GM18498 (cell line): ENCODE measurements around the gene FUT2.
"Not testable (repeated sequence)": the region's sequence is repeated elsewhere in the genome, so short reads cannot be mapped to it uniquely, and the experiment has no call there.

Experiments
- ATAC-seq: cut with Tn5 transposase; IDR thresholded peaks from one replicate; pipeline ENCODE4 v1.9.1; 2021; ENCODE audit warnings: mild to moderate bottlenecking, moderate library complexity; ENCODE audit not compliant: unreplicated experiment

Gene FUT2

GRCh38 chr19:48670699-48671445, 24.9 kb upstream of the FUT2 start:
- no peak for ATAC-seq

GRCh38 chr19:48671446-48671995, 24.2 kb upstream of the FUT2 start:
- ATAC-seq, result no peak

- no peak for ATAC-seq
Measured at GRCh38 chr19:48672994-48673393, 22.8 kb upstream of the FUT2 start, which contains the start of gene NTN5. NTN5 (minus strand) TSS chr19:48673017; CDS start chr19:48670986, 2,031 bp downstream.

- ATAC-seq, result no peak
Measured at GRCh38 chr19:48673436-48674100, 22.2 kb upstream of the FUT2 start.

- no peak for ATAC-seq
Measured at GRCh38 chr19:48674216-48674809, 21.5 kb upstream of the FUT2 start.

GRCh38 chr19:48674921-48675824, 20.6 kb upstream of the FUT2 start:
- ATAC-seq, result no peak

- no peak for ATAC-seq
Measured at GRCh38 chr19:48676487-48676886, 19.3 kb upstream of the FUT2 start.

- ATAC-seq, result no peak
Measured at GRCh38 chr19:48676887-48677286, 18.9 kb upstream of the FUT2 start.

GRCh38 chr19:48678201-48678600, 17.6 kb upstream of the FUT2 start:
- ATAC-seq, result no peak

GRCh38 chr19:48680006-48680405, 15.8 kb upstream of the FUT2 start:
- not testable (repeated sequence) for ATAC-seq

GRCh38 chr19:48680436-48681126, 15.2 kb upstream of the FUT2 start:
- ATAC-seq, result no peak

- ATAC-seq, result no peak
Measured at GRCh38 chr19:48681127-48681470, 14.7 kb upstream of the FUT2 start.

- no peak for ATAC-seq
Measured at GRCh38 chr19:48683349-48683748, 12.4 kb upstream of the FUT2 start.

GRCh38 chr19:48685583-48685982, 10.2 kb upstream of the FUT2 start:
- no peak for ATAC-seq

GRCh38 chr19:48686088-48686487, 9.7 kb upstream of the FUT2 start:
- no peak for ATAC-seq

GRCh38 chr19:48686637-48687036, 9.1 kb upstream of the FUT2 start:
- not testable (repeated sequence) for ATAC-seq

- no peak for ATAC-seq
Measured at GRCh38 chr19:48687776-48688175, 8.0 kb upstream of the FUT2 start.

GRCh38 chr19:48689449-48689848, 6.3 kb upstream of the FUT2 start:
- ATAC-seq, result no peak

GRCh38 chr19:48693629-48694028, 2.1 kb upstream of the FUT2 start:
- not testable (repeated sequence) for ATAC-seq

GRCh38 chr19:48696353-48697010, 711 bp downstream of the FUT2 start:
- ATAC-seq, result no peak
